Airway epithelial cell (primary cell): ENCODE data around the gene OR52B6. TPM values are rescaled to one million over a fixed set of nuclear protein-coding genes. Genes with fewer than 3 reads are reported as not detected.

Experiments
- total RNA-seq: library from RNA; depleted of rRNA; stranded (reverse); fragments of >200 nt; gene quantifications from 2 replicates; pipeline ENCODE4 v1.2.3, GENCODE V29; 2015

The OR52B6 gene
- total RNA-seq, result not detected in 2 replicates

GRCh38 chr11:5580577-5580976 is at the start of gene OR52B6:
Gene OR52B6 (plus strand): TSS chr11:5580877. CDS start chr11:5580877, 0 bp downstream.

GRCh38 chr11:5548440-5548839 is 32.2 kb upstream of the OR52B6 start, which contains the start of gene OR52H1:
Gene OR52H1 (minus strand): TSS chr11:5548540. CDS start chr11:5545505, 3,035 bp downstream.

GRCh38 chr11:5596607-5597201 is 16.0 kb downstream of the OR52B6 start, which contains the start of gene TRIM6:
Gene TRIM6 (plus strand): TSS chr11:5596637. CDS start chr11:5596898, 261 bp downstream.

GRCh38 chr11:5624489-5625279 is 44.0 kb downstream of the OR52B6 start, which contains the start of gene TRIM34:
Gene TRIM34 (plus strand): TSS chr11:5625001. CDS start chr11:5632332, 7,331 bp downstream.

Other genes with a start within 250 kb of the OR52B6 start
- not detected in 2 replicates for gene OR51B5, start 237.4 kb upstream of the OR52B6 start, total RNA-seq
- not detected in 2 replicates for gene OR51B6, start 229.4 kb upstream of the OR52B6 start, total RNA-seq
- not detected in 2 replicates for gene OR51M1, start 197.1 kb upstream of the OR52B6 start, total RNA-seq
- gene OR51Q1, start 158.8 kb upstream of the OR52B6 start, total RNA-seq, result not detected in 2 replicates
- gene OR51I1, start 139.4 kb upstream of the OR52B6 start, total RNA-seq, result not detected in 2 replicates
- gene OR51I2, start 131.6 kb upstream of the OR52B6 start, total RNA-seq, result not detected in 2 replicates
- not detected in 2 replicates for gene OR52D1, start 92.2 kb upstream of the OR52B6 start, total RNA-seq
- not detected in 2 replicates for gene UBQLN3, start 70.9 kb upstream of the OR52B6 start, total RNA-seq
- gene UBQLNL, start 64.2 kb upstream of the OR52B6 start, total RNA-seq, result not detected in 2 replicates
- gene OR52H1, start 32.3 kb upstream of the OR52B6 start, total RNA-seq, result not detected in 2 replicates
- gene TRIM6, start 15.8 kb downstream of the OR52B6 start, total RNA-seq, result 4.7 and 5.5 TPM in 2 replicates
- 9.4 and 9.5 TPM in 2 replicates for gene TRIM34, start 44.1 kb downstream of the OR52B6 start, total RNA-seq
- gene TRIM5, start 104.2 kb downstream of the OR52B6 start, total RNA-seq, result 19.5 and 26.6 TPM in 2 replicates
- gene TRIM22, start 108.9 kb downstream of the OR52B6 start, total RNA-seq, result 11.9 and 14.9 TPM in 2 replicates
- gene OR56B1, start 155.6 kb downstream of the OR52B6 start, total RNA-seq, result not detected in 2 replicates
- not detected in 2 replicates for gene OR52N4, start 173.4 kb downstream of the OR52B6 start, total RNA-seq
- gene OR52N5, start 202.5 kb downstream of the OR52B6 start, total RNA-seq, result not detected in 2 replicates
- gene OR52N1, start 210.4 kb downstream of the OR52B6 start, total RNA-seq, result not detected in 2 replicates
- not detected in 2 replicates for gene OR52N2, start 228.0 kb downstream of the OR52B6 start, total RNA-seq